ENCODE measurements around the gene ANKS1B.
"Not testable (repeated sequence)": the region's sequence is repeated elsewhere in the genome, so short reads cannot be mapped to it uniquely, and the experiment has no call there.

ANKS1B gene

DNA sequence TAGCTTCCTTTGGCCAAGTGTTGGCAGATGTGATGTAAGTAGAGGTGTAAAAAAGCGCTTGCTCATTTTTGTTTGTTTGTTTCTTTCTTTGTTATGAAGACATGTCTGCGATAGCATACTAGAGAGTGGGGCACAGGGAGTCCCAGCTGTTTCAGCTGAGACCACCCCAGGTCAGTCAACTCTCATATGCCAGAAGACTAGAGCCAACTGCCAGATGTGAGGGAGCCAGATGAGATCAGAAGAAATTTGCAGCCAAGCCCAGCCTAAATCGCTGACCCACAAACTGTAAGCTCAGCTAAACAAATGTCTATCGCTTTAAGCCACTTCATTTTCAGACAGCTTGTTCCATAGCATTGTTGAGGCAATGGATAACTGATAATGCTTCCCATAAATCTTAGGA is 942.5 kb downstream of the ANKS1B start:
- DNase-seq, result no peak

DNA sequence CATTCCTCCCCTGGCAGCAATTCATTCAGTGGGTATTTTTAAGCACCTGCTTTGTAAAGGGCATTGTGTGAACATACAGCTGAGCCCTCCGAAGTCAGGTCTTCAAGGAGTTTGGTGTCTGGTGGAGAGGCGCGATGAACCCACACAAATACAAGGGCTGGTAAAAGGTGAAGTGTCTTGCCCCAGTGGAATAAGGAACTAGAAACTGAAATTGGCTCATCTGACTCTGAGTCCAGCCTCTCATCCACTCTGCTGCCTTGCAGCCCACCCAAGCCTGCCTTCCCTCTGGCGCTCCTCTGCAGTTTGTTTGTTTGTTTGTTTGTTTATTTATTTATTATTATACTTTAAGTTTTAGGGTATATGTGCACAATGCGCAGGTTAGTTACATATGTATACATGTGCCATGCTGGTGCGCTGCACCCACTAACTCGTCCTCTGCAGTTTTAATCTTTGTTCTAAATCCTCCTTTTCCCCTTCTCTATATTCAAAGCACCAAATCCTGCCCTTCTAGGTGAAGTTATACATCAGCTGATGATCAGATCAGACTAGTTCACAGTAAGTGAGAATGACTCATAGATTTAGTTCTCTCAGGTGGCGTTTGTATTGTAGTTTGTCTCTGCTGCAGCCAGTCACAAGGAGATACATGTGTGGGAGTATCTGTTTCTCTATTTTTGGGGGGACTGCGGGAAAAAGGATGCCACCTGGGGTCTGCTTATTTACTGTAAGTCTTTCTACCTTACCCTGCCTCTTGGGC is 945.2 kb downstream of the ANKS1B start:
- no peak for DNase-seq

GRCh38 chr12:99036566-99036965 is 948.2 kb downstream of the ANKS1B start:
- no peak for DNase-seq

DNA sequence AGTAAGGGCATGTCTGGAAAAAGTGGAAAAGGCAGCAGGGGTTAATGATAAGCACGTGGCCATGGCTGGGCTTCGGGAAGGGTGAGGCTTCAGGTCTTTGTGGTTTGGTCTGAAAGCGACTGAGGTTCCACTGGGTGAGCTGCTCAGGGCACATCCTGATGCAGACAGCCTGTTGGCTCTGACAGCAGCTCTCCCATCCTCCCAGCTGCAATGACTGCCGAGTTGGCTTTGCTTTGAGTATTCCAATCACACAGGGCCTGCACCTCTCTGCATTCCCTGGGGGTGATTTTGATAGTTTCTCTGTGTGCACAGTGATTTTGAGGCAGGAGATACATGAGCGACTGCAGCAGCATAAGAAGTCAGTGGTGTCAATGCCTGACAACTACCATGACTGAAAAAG is 948.9 kb downstream of the ANKS1B start:
- DNase-seq, result no peak

DNA sequence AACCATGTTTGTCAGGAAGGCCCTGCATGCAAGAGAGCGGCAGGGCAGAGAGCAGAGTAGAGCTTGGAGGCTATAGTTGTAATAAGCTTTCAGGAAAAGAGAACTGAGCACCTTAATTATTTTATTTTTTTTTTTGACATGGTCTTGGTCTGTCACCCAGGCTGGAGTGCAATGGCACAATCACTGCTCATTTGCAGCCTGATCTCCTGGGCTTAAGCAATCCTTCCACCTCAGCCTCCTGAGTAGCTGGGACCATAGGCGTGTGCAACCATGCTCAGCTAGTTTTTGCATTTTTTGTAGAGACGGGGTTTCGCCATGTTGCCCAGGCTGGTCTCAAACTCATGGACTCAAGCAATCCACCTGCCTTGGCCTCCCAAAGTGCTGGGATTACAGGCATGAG is 950.5 kb downstream of the ANKS1B start:
- DNase-seq, result not testable (repeated sequence)

DNA sequence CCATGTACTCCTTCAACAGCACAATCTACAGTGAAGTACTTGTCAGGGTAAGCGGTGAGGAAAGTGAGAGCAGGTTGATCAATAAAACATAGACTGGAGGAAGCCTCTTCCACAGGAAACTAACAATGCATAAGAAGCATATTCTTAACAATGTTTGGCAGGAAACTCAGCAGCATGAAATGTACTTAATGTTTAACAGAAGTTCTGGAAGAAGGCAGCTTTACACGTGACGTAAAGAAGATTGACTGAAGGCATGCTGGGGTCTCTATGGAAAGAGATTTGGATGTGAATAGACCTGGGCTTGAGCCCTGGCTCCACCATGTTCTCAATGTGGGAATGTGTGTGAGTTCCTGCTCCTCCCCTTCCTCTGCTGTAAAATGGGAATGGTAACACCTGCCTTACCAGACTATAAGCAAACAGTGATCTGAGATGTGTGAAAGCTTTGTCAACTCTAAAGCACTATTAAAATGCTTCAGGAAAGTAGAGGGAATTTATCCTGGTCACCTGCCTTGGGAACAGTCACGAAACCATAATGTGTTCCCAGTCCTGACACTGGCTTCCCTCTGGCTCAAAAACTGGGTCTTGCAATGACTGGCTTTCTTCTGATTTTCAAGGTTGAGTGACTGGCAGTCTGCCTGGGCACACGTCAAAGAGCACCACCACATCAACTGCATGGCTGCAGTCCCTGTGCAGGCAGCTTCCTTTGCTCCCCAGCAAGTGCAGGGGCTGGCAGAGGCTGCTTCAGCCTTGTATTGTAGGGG is 955.0 kb downstream of the ANKS1B start:
- no peak for DNase-seq

- DNase-seq, result no peak
Measured at GRCh38 chr12:99027461-99027860, 957.3 kb downstream of the ANKS1B start.

DNA sequence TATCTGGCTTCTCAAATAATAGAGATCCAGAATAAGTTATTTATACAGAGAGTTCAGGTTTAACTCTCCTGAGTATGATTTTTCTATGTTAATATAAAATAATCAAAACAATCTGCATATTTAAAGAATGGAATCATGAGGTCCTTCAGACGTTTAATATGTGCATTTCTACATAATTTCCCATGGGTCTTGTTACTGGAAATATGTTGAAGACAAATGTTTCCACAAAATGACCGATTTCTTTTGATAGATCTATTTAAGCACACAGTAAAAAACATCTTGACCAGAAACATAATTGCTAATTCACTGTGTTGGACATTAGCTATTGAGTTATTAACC is 957.7 kb downstream of the ANKS1B start:
- no peak for DNase-seq

DNA sequence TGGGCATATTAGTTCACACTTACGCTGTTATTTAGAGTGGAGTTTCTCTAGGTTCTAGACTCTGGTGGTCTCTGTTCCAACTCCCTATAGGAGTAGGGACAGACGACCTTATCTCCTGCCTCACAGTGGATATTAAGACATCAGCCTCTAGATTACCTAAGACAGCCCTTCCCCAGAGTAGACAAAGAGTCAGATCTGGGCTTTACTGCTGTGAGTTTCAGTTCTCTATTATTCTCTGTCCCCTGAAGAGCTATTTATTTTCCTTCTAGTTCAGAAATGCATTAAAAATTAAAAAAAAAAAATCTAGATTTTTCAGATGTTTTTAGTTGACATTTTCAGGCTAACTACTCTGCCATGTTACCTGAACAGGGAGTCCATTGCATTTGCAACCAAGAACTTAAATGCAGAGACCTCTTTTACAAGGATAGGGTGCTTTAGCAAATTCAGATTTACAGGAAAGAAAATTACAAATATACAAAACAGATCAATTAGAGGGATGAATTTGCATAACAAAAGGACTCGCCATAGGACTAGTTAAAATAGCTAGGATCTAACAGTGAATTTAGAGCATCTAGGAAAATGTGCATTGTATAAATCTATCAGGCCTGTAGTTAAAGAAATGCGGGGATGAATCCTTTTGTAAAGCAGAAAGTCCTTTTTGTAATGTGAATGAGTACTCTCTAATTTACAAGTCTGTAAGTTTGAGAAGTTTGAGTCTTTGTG is 958.2 kb downstream of the ANKS1B start:
- no peak for DNase-seq

DNA sequence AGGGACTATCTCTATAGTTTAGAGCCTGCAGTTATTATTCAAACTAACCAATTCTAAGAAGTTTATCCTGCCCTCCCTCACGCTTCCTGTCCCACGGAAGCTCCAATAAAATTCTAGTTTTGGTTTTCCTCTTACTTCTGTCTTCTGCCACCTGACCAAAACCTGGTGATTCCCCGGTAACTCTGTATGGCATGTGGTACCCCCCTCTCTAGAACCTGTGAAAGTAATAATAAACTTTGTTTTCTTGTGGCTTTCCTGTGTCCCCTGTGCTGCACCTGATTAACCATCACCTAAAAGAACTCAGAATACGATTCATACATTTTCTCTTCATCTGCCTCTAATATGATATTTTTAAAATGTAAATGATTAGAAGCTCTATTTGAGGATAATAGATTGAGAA is 959.9 kb downstream of the ANKS1B start:
- no peak for DNase-seq

DNA sequence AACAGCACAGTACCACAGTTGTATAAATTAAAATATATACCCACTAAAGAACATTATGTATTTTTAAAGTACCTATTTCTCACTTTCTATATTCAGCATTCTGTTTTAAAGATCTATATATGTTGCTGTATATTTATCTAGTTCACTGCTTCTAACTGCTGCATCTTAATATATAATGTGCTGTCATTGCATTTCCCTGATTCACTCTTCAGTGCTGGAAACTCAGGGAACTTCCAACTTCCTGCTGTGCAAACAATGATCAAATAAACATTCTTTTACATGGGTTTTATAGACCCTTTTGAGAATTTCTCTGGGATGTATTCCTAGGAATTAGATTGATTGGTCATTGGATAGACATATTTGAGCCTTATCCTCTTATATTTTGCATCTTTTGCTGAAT is 960.5 kb downstream of the ANKS1B start:
- DNase-seq, result no peak

DNA sequence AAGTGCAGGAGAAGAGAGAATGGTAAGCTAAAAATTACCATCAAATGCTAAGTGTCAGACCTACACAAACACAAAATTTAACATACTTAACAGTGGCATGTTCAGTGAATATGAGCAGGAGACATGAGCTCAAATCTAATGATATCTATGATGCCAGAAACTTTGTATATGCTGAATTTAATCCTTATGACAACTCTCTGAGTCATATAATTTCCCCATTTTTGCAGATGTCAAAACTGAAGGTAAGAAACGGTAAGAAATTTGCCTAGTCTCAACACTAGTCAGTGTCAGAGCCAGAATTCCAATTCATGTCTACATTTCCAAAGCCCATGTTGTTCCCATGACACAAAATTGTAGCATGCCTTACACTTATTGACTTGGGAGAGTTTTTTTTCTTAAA is 963.9 kb downstream of the ANKS1B start:
- DNase-seq, result no peak

DNA sequence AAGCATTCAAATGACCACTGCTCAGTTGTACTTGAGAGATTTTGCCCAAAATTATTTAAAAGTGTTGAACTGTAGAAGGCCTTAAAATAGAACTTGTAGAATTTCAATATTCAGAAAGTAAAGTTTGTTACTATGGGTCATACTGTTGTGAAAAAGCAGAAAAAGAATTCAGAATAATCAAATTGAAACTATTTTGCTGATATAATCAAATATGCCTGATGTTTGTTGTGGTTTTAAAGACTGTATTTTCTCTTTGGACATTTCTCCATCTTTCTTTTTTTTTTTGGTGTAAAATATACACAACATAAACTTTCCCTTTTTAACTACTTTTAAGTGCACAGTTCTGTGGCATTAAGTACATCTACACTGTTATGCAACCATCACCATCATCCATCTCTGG is 964.9 kb downstream of the ANKS1B start:
- no peak for DNase-seq

DNA sequence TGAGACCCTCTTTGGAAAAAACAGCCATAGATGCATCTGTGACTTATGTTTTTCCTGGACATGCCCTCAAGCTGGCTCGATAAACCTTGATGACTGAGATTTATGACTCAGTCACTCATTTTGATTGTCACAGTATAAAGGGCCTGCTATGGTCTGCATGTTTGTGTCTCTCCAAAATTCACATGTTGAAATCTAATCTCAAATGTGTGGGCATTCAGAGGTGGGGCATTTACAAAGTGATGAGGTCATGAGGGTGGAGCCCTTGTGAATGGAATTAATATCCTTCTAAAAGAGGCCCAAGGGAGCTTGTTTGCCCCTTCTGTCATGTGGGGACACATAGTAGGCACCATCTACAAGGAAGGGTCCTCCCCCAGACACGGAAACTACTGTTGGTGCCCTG is 966.8 kb downstream of the ANKS1B start:
- DNase-seq, result no peak

DNA sequence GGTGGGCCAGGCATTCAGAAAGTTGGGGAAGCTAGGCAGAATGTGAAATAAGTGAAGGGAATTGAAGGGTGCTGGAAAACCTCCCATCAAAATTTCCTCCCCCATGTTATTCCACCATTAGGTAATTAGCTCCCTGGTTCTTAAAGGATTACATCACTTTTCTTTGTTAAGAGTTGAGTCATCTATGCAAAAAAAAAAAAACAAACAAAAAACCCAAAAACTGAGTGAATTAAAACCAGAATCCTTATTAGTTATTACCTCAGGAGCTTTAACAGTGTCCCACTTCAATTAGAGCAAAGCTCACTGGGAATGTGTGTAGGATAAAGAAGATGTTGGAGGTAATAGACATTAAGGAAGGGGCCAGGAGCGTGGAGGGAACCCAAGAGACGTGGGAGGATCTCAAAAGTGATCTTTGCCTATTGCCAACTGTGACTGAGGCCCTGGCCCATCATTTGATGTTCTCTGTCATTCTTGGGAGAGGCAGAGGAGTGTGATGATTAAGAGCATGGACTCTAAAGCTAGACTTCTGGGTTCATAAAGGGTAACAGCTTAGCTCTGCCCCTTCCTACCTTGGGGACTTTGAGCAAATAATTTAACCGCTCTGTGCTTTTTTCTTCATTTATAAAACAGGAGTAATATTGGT is 975.0 kb downstream of the ANKS1B start:
- no peak for DNase-seq

DNA sequence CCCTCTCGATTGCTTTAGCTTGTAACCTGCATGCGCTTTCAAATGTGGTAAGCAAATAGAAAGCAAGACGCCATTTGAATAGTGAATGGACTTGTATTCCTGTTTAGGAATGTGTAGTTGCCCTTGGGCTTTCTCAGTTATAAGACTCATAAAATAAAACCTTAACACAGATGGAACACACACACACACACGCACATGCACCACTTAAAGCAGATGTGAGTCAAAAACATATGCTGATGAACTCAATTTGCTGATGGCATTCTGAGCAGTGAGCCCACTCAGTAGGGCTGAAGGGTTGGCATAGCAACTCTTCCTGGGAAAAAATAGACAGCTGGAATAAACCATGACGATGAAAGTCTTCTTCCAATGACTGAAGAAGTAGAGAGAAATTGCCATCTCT is 979.1 kb downstream of the ANKS1B start:
- no peak for DNase-seq

DNA sequence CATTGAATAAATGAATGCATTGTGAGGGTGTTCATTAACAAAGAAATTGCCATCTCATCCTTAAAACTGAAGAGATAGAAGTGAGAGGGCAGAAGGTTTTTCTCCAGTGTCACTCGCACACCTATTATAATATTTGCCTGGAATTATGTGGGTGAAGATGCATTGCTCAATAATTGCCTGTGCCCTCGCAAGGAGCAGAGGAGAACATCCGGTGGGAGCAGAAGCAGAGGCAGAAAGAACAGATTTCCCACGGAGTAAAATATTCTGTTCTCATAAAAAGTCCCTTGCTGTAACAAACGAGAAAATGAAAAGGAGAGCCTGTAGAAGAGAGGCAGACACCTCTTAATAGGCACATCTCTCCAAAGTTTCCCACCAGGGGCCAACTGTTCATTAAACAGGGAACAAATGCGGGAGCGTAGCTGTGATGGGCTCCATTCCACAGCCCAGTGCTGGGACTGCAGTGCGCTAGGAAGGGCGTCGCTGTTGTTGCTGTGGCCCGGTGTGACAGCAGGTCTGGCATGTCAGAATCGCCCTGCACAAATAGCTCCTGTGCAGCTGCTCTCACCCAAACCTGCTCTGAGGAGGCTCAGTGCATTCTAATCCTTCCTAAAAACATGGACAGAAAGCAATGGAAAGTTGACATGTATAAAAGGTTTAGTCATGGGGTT is 979.8 kb downstream of the ANKS1B start:
- no peak for DNase-seq

GRCh38 chr12:99002731-99003130 is 982.0 kb downstream of the ANKS1B start:
- no peak for DNase-seq

DNA sequence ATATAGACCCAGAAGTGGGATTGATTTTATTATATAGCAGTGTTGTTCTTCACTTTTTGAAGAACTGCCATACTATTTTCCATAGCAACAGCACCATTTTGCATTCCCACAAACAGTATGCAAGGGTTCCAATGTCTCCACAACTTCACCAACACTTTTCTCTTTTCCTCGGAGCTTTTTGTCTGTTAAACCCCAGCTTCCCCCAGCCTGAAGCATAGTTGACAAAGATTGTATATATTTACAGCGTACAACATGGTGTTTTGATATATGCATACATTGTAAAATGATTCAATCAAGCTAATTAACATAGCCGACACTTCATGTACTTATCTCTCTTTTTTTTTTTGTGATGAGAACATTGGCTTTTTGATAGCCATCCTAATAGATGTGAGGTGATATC is 982.6 kb downstream of the ANKS1B start:
- DNase-seq, result no peak

- DNase-seq, result no peak
Measured at GRCh38 chr12:98999559-98999958, 985.2 kb downstream of the ANKS1B start.

- no peak for DNase-seq
Measured at GRCh38 chr12:98998697-98999299, 985.9 kb downstream of the ANKS1B start.

- no peak for DNase-seq
Measured at GRCh38 chr12:98997899-98998298, 986.8 kb downstream of the ANKS1B start.

DNA sequence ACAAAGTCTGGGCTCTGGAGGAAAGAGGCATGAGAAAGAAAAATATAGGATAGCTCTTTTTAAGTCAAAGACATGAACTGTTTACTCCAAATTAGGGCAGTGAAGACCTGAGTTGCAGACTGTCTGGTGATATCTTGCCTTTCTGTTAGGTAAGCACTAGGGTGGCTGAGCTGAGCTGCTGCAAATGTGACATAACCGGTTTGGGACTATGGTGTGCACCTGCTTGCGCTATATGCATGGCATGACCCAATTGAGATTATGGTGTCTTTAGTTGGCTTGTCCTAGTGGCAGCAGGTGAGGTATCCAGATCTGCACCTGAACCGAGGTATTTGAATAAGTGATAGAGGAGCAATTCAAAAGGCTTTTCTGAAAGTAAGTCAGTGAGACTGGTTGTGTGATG is 994.1 kb downstream of the ANKS1B start:
- no peak for DNase-seq
